HG03565 (cell line): ENCODE results near the gene ARID5B.

Source experiments
- ATAC-seq: cut with Tn5 transposase; IDR thresholded peaks from one replicate; pipeline ENCODE4 v1.9.1; 2021; ENCODE audit warnings: mild to moderate bottlenecking, moderate library complexity; ENCODE audit not compliant: unreplicated experiment

ARID5B gene

DNA sequence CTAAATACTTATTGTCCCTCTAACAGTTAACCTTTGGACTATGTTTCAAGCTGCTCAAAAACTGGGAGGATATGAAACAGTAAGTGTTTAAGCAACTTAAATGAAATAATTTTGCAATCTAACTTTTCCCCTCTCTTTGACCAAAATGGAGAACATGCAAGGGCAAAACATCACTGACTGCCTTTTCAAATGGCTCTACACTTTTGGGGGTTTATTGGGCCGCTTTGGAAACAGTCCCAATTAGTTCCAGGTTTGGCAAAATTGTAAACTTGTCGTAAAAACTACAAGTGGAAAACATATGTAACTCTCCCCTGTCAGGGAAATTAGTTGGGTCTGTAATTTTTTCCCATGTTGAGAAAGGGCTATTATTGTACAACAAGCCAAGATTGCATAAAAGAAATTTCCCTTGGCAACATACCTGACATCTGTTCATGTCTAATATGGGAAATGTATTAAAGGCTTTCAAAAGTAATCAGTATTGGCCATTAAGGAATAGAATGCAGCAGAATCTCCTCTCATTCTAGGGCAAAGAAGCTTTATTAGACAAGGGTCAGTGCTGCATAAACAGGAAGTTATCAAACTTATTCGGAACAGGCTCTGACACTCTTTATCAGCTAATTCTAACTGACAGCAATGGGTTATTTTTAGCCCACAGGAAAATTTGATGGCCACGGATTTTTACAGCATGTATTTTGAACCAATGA, 157.9 kb downstream of the ARID5B start:
- no peak for ATAC-seq

DNA sequence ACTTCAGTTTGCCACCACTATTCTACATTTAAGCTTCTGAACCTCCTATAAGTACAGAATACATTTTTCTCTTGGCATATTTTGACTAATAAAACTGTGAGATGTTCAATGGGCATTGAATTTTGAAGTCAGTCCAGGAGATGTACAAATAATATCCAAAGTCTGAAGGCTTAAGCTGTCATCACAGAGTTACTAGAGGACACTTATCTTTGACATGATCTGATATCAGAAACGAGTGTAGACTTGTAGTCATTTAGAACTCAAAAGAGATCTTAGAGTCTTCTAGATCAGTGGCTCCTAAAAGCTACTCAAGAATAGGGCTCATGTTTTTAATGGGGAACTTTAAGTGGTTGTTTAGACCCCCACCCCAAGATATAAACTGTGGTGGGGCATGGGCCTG, 160.5 kb downstream of the ARID5B start:
- no peak for ATAC-seq

DNA sequence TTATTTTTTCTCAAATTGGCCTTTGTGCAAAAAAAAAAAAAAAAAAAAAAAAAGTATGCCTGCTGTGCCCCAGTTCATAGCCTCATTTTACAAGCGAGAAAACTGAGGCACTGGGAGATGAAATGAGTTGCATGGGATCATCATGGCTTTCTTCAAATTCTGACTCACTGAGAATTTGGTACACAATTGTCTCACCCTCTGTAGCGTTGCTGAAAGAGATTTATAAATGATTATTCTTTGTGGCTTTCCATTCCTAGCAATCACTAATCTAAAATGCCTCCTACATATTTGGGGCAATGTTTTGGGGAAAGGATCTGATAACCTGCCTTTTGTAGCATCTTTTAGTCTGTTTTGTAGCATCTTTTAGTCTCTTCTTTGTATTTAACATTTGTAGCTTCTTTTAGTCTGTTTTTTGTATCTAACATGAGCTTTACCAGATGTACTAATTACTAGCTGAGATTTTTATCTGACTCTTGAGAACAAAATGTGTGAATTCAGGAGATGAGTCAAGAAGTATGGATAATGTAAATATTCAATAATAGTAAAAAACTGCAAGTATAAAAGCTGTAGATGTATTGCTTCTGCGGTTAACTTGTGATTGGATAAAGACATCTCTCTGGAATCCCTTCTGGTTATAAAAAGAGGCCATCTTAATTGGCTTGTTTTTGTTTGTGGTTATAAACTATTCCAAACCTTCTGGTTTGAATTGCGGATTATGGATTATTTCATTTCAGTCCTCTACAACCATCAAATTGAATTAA, 161.4 kb downstream of the ARID5B start:
- no peak for ATAC-seq

DNA sequence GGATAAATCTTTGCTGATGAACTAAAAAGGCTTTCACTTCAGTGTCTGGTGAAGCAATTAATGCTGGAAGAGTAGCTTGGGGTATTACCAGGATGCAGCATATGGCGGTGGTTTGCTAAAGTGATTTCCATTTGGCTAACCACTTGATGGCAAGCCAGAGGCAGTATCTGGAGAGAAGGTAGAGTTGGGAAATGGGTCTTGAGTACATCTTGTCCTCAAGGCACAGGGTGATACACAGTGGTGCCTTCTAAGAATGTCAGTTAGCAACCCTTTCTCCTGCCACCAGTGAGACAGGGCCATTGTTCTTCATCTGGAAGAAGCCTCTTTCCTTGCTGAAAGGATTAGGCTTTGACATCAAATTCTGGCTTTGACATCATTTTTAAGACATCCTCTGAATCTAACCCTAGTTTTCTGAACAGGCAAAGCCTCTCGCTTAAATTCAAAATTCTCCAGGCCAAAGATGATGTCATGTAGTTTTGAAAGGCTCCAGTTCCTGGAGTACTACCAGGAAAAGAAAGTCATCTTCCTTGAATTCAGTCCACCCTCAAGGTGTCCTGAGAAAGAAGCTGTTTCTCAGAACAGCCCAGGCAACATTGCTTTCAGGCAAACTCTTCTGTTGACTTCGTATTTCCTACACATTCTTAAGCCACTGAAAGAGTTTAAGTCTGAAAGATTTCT, 162.4 kb downstream of the ARID5B start:
- no peak for ATAC-seq

DNA sequence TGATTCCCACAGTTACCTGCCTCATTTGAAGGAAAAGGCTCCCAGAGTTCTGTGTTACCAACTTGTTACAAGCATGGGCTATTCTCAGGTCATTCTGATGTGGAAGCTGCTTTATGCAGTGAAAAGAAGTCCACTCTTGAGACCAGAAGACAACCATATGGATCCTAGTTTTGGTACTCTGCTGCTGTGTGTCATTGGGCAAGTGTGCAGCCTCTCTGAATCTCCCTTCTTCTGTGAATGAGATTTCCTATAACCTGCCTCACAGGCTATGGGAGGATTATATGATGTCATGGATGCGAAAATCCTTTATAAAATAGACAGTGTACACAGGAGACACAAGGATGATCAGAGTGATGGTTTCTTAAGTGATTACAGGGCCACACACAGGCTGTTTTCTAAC, 166.1 kb downstream of the ARID5B start:
- ATAC-seq, result no peak

DNA sequence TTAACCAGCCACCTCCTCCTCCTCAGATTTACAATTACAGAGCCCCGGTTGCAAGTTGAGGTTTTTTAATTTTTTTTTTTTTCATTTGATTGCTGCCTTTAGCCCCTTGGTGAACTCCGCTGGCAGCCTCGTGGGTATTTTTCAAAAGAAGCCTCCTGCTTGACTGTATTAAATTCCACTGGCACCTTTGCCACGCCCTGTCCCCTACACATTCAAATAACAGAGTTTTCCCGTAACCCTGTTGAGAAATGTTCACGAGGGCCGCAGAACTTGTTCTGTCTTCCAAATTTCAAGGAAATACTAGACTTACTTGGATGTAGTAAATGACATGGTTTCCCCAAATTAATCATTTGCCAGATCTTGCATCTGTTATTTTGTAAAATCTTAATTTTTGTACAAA, 167.0 kb downstream of the ARID5B start:
- ATAC-seq, result no peak

DNA sequence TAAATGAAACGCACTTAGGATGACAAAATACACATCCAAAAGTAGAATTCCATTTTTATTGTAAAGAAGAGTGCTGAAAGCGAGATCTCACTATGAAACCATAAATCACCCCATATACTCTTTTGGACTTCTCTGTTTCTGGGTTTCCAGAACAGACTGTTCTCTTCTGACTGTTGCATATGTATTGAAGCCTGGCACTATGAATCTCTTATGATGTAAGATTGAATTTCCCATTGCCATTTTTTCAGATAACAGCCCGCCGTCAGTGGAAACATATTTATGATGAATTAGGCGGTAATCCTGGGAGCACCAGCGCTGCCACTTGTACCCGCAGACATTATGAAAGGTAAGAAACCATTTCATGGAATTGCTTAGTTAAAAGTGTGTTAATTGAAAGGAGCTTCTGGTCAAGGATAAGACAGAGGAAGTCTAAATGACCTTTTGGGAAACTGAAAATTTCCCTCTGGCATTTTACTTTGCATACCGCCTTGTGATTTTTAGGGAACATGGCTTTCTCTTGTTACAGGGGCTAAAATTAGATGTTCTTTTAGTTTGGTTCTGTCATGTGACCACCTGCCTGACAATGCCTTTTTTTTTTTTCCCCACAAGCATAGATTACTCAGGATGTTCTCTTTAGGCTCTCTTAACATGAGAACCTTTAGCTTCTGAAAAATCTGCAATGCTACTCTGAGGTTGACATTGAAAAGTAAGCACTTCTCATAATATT, 168.1 kb downstream of the ARID5B start:
- no peak for ATAC-seq

DNA sequence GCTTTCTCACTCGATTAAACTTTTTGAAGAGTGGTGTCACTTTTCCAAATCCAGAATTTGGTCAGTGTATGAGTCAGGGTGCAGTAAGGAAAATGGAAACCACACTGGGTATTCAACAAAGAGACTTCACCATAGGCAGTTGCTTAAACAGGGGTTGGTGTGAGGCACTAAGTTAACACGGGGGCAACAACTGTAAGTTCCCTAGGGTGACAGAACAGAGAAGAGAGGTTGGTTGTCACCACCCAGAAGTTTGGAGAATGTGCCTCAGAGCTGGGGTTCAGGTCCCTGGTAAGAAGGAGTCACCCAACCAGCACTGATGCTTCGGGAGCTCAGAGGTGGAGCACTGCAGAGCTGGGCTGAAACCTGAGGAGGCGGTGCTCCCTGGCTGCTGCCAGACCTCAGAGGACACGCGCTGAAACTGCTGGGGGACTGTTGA, 170.4 kb downstream of the ARID5B start:
- no peak for ATAC-seq

DNA sequence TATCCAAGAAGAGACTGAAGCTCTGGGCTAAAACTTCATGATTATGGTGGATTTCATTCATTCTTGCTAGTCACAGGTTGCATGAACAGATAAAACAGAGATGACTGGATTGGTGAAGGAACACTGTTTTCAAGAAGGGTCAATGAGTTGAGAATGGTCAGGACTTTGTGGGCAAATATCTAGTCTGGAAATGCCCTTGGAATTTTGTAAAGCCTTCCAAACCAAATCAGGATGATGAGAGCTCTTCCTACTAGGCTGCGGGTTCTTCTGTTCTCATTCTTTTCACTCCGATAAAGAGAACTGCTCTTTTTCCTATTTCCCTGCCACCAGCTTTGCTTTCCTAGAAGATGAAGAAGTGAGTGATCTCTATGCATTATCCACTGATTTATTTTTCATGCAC, 171.4 kb downstream of the ARID5B start:
- ATAC-seq, result no peak

DNA sequence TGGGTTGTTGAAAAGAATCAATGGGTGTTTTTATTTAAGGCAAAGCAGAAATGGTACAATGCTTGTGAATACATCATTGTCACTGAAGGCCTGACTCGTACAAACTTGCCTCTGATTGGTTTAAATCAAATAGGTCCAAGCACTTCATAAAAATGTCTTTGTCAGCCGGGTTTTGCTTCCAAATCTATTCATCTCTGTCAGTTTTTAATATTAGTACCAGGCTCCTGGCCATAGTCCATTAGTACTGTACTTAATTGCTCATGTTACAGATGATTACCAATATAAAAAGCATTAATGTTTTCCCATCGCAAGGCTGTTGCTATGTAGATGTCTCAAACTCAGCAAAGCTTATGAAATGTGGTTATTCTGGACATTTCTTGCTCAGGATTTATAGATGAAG, 171.9 kb downstream of the ARID5B start:
- no peak for ATAC-seq

DNA sequence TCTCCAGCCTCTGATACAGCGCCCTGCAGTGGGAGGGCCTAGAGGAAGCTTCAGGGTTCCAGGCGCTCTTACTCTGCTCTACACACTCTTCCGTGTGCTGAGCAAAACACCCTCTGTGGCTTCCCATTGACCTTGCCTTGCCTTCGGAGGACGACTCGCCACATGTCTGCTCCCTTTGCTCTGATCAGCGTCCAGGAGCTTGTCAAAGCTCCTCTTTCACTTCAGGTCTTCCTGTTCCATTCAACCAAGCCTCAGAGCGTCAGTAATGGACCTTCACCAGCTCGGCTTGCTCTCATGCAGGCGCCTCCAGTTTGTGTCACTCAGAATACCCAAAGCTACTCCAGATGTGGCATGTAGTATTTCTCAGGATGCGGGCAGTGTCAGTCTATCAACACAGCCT, 173.9 kb downstream of the ARID5B start:
- no peak for ATAC-seq

DNA sequence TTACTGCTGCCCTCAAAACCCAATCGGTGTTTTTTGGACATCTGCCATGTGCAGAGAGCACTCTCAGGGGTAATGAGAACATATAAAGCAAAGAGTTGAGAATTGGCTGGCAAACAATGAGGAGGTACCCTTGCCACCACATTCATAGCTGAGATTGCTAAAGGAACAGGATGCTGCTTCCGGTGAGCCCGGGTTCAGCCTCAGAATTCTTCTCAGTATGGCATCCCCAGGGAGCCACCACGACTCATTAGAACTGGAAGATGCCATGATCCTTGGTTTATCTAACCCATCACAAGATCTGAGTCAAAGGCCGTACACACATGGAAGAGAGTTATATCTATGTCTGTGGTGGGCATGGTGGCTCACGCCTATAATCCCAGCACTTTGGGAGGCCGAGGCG, 174.4 kb downstream of the ARID5B start:
- ATAC-seq, result no peak

DNA sequence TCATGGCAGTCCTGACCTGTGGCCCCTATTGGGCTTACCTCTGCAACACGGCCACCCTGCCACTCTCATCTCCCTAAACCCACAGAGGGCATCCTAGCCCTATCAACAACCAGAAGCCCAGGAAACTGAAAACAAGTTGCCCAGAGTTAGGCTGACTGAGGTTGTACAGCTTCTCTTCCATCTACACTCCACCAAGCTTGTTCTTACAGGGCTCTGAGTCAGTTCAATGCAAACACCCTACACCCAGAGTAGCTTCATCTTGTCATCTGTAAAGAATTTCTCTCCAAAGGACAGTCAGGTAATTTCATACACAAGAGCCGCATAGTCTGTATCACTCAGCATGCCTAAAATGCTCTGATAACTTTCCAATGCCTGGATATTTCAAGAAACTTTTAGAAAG, 175.4 kb downstream of the ARID5B start:
- no peak for ATAC-seq

DNA sequence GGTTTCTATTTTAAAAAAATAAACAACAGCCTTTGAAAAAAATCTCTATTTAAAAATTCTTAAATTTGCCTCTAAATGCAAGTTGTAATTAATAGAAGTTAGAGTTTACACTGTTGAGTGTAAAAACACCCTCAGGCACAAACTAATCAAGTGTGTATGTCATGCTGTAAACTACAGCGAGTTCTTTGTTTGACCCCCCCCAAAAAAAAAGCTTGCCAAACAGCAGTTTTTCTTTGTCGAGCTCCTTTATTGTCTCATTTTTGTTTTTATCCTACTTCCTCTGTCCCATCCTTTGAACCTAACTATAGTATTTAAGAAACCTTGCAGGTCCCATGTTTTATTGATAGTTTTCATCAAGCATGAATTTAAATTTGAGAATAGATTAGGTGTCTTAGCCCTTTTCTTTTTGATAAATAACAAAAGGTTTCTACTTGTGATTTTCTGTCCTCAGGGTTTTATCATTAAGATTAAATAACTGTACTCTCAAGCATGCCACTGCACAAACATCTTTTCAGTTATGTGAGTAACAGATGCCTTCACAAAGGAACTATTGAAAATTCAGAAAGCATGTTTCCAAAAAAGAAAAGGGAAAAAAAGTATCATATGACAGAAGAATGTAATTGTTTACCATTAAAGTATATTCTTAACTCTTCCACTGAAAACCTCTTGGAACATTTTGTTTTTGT, 176.0 kb downstream of the ARID5B start:
- no peak for ATAC-seq

DNA sequence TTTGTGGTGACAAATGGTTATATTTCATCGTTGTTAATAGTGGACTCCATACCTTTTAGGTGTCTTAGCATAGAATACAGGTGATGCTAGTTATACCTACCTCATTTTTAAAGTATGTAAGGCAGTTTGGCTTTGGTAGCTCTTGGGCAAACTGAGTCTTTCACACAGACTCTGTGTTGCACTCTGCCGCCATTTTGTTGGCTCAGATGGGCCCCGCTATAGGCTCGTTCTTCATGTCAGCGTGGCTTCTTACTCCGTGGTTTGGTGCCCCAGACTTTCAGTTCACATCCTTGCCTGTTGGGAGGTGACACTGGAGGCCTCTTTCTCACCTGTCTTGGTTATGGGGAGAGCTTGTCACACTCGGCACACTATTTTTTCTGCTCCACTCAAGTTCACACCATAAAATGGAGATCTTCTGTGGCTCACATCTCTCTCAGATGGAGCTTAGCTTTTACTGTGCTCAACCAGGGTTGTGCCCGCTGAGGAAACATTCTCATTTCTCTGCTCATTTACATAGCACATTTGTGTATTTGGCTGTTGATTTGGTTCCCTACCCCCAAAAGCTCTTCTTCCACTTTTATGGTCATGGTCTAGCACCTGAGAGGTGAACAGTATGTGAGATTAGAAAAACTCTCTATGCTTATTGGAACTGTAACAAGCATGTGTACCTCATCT, 178.5 kb downstream of the ARID5B start:
- peak; percentile 62 for ATAC-seq

DNA sequence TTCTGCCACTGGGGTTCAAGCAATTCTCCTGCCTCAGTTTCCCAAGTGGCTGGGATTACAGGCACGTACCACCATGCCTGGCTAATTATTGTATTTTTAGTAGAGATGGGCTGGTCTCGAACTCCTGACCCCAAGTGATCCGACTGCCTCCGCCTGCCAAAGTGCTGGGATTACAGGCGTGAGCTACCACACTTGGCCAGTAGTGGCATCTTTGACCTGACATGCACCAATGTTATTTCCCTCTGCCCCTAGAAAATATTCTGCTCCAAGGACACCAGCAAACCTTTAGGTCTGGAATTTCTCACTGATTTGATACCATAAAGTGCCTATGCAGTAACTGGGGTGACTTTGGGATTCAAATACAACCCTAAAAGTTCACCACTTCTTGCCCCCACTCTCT, 179.4 kb downstream of the ARID5B start:
- no peak for ATAC-seq

DNA sequence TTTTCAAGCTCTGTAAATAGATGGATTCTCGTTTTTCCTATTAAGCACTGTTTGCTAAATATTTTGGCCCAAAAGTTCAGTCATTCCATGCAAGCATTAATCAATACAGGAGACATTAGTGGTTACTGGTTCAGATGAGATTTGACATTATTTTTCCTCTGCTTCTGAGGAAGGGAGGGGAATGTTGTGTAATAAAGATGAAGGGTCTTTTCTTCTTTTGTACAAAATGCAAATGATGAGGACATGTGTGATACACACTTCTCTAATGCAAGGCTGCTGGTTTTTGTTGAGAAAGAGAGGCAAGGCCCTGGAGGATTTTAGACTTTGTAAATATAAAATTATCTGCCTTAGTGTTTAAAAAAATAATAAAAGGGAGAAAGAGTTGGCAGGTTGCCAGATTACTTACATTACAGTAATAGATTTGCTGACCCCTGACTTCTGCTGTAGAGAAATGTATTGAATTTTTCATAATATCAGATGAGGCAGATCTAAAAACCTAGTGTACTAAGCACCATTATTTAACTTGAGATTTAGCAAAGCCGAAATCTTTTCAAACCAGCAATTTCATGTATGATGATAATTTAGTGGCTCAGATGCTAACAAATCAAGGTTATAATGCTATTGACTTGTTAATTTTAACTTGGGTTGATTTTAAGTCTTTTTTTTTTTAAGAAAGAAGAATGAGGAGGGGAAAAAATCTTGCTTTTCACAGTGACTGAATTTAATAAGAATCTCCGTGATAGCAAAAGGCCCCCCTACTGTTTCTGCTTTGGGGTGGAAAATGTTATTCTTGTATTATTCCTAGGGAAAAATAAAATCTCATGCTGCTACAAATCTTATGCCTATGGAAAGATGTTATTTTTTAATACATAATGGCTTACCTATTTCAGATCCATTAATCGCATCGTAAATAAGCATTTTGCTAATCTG, 180.1 kb downstream of the ARID5B start:
- ATAC-seq, result no peak

DNA sequence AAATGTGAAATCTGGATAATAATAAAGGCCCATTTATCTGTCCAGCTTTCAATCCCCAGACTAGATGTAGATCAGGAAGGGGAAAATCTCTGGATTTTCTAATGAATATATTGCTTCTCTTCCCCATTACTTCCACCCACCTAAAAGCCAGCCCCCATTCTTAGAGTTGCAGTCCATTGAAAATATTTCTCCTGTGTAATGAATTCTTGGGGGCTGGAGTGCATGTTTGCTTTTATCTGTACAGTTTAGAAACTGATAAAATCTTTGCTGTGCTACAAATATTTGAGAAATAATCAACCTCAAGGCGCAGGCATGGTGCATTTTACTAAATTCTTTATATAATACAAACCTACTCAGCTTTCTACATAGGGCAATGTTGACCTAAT, 180.8 kb downstream of the ARID5B start:
- ATAC-seq, result no peak

DNA sequence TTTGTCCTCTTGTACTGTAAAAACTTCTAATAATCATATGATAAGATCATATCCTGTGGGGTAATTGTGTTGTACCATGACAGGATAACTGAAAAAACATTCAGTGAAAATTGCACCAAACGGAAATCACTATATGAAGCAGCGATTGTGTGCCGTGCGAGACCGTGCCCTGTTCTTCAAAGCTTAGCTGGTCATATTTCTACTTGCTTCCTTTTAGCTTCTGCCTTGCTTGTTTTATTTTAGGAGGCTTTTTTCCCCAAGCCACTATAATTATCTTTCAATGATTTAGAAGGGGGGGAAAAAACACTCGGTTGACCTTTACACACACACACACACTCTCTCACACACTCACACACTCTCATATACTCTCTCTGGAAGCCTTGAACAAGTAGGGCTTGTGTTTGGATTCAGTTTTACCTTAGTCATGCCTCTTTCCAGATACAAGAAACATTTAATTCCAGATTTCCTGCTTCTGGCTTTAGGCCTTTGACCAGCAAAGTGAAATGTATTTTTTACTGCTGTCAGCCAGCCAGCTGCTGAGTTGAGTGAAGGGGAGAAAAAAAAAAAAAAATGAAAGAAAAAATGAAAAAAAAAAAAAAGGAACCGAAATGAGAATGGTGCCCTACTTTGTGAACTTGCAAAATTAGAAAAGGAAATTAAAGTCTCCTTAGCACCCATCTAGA, 181.4 kb downstream of the ARID5B start:
- peak; percentile 44 for ATAC-seq
